ENCODE measurements around the gene CARNS1.
A peak's percentile ranks its signal among the peaks of the same experiment; 100 is the strongest.

The CARNS1 gene

DNA sequence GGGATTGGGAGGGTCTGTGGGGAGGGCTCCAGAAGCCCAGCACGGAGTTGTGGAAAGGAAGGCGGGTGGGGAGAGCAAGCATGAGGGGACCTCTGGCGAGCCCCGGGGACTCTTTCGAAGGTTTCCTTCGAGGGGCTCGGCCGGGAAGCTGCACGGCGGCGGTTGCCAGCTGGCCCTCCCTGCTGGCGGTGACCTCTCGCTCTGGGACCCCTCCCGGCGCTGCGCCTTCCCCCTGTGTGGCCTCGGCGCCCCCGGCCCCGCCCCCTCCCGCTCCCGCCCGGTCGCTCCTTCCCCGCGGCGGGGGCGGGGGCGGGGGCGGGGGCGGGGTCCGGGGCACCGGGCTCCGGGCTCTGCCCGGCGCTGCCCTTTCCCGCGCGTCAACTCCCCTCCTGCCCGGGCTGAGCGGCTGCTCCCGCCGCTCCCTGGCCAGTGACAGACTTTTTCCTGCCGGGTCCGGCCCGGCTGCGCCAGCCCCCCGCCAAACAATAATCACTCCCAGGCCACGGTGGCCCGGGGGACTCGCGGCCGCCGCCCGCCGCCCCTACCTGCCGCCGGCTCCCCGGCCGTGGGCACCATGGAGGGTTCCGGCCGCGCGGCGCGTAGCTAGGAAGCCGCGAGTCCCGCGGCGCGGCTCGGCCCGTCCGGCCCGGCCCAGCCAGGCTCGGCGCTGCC, 43.0 kb upstream of the CARNS1 start:
- DNase-seq (ENCODE audit: low spot score): no peak
- TF ChIP-seq, protein P1, sequence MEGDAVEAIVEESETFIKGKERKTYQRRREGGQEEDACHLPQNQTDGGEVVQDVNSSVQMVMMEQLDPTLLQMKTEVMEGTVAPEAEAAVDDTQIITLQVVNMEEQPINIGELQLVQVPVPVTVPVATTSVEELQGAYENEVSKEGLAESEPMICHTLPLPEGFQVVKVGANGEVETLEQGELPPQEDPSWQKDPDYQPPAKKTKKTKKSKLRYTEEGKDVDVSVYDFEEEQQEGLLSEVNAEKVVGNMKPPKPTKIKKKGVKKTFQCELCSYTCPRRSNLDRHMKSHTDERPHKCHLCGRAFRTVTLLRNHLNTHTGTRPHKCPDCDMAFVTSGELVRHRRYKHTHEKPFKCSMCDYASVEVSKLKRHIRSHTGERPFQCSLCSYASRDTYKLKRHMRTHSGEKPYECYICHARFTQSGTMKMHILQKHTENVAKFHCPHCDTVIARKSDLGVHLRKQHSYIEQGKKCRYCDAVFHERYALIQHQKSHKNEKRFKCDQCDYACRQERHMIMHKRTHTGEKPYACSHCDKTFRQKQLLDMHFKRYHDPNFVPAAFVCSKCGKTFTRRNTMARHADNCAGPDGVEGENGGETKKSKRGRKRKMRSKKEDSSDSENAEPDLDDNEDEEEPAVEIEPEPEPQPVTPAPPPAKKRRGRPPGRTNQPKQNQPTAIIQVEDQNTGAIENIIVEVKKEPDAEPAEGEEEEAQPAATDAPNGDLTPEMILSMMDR (IDR thresholded peaks at IDR 0.05): no peak
- peak overlapping the region; percentile 88 for H3K4me3 ChIP-seq
- H3K27ac ChIP-seq: peak overlapping the region; percentile 85 to 93

- Histone ChIP-seq H3K27ac (peak within 1 kb of the TSS; percentile 85 to 93), H3K4me3 (peak within 1 kb of the TSS; percentile 88)
- TF ChIP-seq, protein P1 (IDR thresholded peaks at IDR 0.05): no peak
- no peak for DNase-seq (ENCODE audit: low spot score)
Observed at GRCh38 chr11:67372993-67373647, 42.4 kb upstream of the CARNS1 start, which contains the start of gene CLCF1. Gene CLCF1 (minus strand): TSS chr11:67373598. CDS start chr11:67373539, 59 bp downstream.

GRCh38 chr11:67373648-67374570, 41.6 kb upstream of the CARNS1 start:
- peak overlapping the region; percentile 85 to 93 for H3K27ac ChIP-seq
- peak; percentile 94 for DNase-seq (ENCODE audit: low spot score)
- H3K4me3 ChIP-seq: peak overlapping the region; percentile 88
- TF ChIP-seq, protein P1 (IDR thresholded peaks at IDR 0.05): peak; percentile 16

DNA sequence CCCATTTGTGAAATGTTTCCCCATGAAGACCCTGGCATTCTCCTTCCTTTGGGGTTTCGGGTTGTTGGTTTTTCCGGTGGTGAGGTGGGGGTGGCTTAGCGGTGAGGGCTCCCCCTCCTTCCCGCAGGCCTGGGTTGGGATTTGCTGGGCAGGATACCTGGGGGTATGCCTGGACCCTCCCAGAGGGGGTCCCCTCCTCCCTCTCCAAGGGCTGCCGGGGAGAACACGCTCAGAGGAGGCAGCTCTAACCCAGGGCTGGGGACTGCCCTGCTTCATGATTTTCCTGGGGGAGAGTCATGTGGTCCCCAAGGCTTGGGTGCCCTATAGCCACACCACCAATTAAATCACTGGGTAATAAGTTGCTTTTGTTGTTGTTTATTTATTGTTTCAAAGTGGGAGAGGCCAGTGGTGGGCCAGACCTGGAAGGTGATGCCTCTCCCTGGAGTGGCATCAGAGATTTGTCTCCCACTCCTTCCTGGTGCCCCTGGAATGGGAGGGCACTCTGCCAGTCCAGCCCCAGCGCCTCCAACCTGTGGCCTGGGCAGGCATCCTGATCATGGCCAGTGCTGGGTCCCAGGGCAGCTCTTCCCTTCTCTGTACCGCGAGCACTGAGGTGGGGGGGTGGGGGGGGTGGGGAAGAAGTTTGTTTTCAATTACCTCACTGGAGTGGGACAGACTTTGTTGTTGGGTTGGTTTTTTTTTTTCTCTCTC, 40.8 kb upstream of the CARNS1 start:
- no peak for DNase-seq (ENCODE audit: low spot score)

DNA sequence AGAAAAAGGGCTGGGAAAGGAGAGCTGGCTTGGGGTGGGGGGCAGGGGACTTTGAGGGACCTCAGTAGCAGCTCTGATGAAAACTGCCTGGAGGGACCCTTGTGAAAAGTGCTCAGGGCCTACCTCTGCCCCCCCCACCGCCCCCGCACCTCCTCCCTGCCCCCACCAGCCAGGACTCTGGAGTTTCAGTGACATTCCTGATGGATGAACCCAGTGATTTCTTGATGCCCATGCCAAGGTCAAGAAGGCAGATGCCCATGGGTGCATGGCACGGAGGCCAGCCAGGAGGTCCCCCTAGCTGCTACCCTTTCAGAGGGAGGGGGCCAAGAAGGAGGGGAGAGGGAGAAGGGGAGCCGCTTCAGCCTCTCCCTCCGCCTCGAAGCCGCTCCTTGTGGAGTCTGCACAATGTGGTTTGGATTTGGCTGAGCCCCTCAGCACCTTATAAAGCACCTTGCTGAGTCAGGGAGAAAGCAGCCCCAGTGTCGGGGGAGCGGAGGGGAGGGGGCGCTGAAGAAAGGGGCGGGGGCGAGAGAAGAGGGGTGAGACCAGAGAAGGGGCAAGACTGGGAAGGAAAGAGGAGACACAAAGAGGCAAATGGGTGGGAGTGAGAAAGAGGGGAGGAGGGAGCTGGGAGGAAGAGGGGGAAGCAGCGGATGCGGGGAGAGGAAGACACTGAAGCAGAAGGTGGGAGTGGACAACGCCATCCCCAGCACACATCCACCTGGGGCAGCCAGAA, 40.0 kb upstream of the CARNS1 start:
- TF ChIP-seq, protein P1 (IDR thresholded peaks at IDR 0.05): no peak
- Histone ChIP-seq H3K27ac (peak overlapping the region in 1 of 2 donors; percentile 44), H3K4me3 (no peak overlapping the region)
- no peak for DNase-seq (ENCODE audit: low spot score)

More for the DNA sequence above, 40.8 kb upstream of the CARNS1 start:
- TF ChIP-seq, protein P1 (IDR thresholded peaks at IDR 0.05): no peak
- Histone ChIP-seq H3K27ac (peak overlapping the region; percentile 85 to 93), H3K4me3 (peak overlapping the region; percentile 88)

Measured in coronary artery (tissue), 2 donors.